Omental fat pad (tissue), 4 donors: Measurements from ENCODE around the gene PLCB1. TPM values are rescaled to one million over a fixed set of nuclear protein-coding genes. Genes with fewer than 3 reads are reported as not detected.

ENCODE experiments used
- ATAC-seq: fragments of 150-250 bp; one replicate; pipeline ENCODE4 v1.9.1; 2016; ENCODE audit warnings: mild to moderate bottlenecking, moderate library complexity; ENCODE audit not compliant: low FRiP score
- DNase-seq: peaks from one replicate; pipeline ENCODE4 v3.0.0-alpha.2; 2019; ENCODE audit warnings: low spot score
- total RNA-seq, 4 donors: library from RNA; depleted of rRNA; stranded (reverse); fragments of >200 nt; gene quantifications; one replicate each; pipeline ENCODE4 v1.1.0, GENCODE V29; 2016
- TF ChIP-seq, protein P1 (sequence below), 3 donors: fragments of 450-650 bp; IDR thresholded peaks; one replicate each; pipeline ENCODE4 v1.5.1; 2016 to 2017; ENCODE audit warnings: antibody characterized with exemption in 3 of 3, mild to moderate bottlenecking in 3 of 3, moderate library complexity in 2 of 3

Gene PLCB1
- total RNA-seq, 4 donors from 2014 or later: 22.4 to 60.5 (median 36.4) TPM

DNA sequence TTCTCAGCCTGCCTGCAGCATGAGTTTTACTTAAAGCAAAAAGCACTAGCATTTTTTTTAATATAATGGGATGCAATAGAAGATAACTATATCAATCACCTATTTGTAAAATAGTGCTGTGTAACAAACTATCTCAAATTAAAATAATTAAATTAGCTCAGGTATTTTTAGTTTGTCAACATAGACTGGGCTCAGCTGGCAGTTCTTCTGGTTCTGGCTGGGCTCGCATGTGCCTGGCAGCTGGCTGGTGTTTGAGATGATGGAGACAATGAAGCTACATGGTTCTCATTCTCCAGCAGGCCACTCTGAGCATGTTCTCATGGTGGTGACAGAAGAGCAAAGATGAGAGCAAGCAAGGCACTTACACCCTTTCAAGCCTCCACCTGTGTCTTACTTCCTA is 181.0 kb downstream of the PLCB1 start:
- DNase-seq (no peak), ATAC-seq (no peak)
- TF ChIP-seq, protein P1, sequence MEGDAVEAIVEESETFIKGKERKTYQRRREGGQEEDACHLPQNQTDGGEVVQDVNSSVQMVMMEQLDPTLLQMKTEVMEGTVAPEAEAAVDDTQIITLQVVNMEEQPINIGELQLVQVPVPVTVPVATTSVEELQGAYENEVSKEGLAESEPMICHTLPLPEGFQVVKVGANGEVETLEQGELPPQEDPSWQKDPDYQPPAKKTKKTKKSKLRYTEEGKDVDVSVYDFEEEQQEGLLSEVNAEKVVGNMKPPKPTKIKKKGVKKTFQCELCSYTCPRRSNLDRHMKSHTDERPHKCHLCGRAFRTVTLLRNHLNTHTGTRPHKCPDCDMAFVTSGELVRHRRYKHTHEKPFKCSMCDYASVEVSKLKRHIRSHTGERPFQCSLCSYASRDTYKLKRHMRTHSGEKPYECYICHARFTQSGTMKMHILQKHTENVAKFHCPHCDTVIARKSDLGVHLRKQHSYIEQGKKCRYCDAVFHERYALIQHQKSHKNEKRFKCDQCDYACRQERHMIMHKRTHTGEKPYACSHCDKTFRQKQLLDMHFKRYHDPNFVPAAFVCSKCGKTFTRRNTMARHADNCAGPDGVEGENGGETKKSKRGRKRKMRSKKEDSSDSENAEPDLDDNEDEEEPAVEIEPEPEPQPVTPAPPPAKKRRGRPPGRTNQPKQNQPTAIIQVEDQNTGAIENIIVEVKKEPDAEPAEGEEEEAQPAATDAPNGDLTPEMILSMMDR (IDR thresholded peaks at IDR 0.05): no peak

DNA sequence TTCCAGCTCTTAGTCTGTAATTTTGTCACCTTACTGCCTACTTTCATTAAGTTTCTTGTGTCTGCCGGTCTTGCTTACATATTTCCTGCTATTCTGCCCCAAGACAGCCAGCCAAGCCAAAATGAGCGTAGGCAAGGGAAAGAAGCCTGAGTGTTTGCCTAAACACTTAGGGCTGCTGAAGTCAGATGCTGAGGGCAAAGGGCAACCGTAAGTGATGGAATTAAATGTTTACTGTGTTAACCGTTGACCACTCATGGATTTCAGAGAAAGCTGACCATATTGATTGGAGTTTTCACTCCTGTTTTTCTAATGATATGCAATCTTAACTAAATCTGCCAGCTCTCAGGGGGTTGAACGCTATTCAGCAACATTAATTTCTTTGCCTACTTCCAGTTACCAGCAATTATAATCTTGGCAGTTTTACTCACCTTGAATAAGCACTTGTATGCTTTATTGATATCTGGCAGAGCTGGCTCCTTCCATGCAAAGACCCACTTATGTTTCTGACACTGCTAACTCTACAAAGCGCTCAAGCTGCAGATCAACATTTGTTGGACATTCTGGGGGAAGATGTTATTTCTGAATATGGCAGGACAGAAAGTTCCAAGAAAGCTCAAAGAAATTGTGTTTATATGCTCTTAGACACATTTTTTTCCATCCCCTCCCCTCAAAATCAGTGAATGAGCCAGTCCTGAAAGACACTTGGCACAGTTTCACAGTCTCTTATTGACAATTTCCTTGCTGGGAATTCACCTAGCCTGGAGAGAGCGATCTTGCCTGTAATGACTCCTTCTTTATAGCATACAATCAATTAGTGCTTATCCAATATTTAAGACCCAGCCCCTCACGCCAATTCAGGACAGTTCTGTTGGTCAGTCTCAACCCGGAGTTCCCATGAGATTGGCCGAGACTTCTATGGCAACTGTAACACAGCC is 183.8 kb downstream of the PLCB1 start:
- DNase-seq (no peak), ATAC-seq (no peak)
- TF ChIP-seq, protein P1 (IDR thresholded peaks at IDR 0.05): no peak

DNA sequence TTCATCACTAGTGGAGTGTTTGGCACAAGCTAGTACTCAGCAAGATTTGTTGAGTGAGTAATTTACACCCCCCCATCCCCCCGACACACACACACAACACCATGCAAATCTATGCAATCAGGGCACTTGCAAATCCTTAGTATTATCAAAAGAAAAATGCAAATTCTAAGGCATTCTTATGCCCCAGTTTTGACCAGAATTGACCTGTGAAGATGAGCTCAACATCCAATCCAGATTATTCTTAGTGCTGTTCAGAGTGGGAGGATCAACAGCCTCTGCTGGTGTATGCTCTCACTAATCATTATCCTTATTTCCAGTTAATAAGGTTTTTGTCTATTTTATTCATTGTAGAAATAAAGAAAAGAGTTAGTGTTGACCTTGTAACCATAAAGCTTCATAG is 185.4 kb downstream of the PLCB1 start:
- TF ChIP-seq, protein P1 (IDR thresholded peaks at IDR 0.05): no peak
- DNase-seq (no peak), ATAC-seq (no peak)

DNA sequence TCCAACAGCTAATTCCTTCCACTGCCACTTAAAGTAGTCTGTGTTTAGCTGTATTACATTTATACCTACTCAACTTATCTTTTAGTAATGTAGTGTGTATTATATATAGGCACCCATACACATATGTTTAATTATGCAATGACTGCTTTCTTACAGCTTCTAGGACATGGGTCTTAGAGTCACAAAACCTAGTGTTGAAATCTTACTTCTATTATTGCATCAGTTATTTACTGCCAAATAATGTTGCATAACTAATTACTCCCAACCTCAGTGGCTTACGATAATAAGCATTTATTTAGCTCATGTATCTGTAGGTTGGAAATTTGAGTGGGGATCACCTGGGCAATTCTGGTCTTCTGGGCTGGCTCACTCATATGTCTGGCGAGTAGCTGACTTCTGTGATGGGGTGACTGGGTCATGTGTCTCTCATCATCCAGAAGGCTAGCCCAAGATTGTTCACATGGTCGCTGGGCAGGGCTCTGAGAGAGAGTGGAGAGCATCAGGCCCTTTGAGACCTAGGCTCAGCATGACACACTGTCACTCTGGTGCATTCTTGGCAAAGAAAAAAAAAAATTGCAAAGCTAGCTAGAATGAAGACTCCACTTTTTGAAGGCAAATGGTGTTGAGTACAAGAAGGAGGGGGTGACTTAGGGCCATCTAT is 187.0 kb downstream of the PLCB1 start:
- ATAC-seq (no peak), DNase-seq (no peak)
- TF ChIP-seq, protein P1 (IDR thresholded peaks at IDR 0.05): no peak

DNA sequence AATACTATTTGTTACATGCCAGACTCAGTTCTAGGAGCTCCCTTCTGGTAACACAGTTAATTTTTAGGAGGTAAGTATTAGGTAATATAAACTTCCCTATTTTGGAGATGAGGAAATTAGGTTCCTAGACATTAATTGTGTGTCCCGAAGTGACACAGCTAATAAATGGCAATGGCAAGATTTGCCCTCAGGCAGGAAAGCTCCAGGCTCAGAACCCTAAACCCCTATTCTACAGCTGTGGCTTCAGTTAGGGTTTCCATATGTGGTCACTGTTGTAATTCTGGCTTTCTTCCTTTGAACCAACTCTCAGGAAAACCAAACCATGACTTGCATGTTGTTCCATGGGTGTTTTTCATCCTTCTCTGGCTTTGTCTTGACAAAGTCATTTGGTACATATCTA is 188.2 kb downstream of the PLCB1 start:
- DNase-seq (no peak), ATAC-seq (no peak)
- TF ChIP-seq, protein P1 (IDR thresholded peaks at IDR 0.05): no peak

DNA sequence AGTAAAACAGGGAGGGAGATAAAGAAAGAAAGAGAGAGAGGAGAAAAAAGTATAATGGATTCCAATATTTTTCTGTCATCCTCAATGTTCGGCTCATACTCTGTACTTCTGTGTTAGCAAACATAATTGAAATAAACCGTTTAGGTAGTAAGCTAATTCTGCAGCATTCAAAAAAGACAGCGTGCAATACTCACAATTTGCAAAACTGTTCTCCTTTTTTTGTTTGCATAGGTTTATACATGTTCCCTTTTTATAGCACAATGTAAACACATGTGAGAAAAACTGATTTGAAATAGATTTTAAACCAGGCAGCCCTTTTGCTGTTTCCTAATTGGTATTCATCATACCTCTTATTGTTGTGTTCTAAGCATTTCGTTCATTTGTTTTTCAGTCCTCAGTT is 188.9 kb downstream of the PLCB1 start:
- no peak for ATAC-seq
- DNase-seq: no peak
- TF ChIP-seq, protein P1 (IDR thresholded peaks at IDR 0.05): no peak
